K562 (cell line): ENCODE data around the gene CCDC192. TPM values are rescaled to one million over a fixed set of nuclear protein-coding genes. Genes with fewer than 3 reads are reported as not detected.

ENCODE experiments used
- ATAC-seq: fragments of 200-7000 bp; cut with Tn5 transposase; 3 replicates; pipeline ENCODE4 v1.9.1; 2020; ENCODE audit warnings: moderate library complexity
- BruUV-seq: library from RNA; stranded (reverse); fragments of 400-500 nt; replicated peaks from 2 replicates; lab custom pipeline; 2021; lab: Mats Ljungman, UMichigan
- CTCF ChIA-PET: fragments of 300-600 bp; formaldehyde crosslinking; extraction: SDS; loops from one replicate; lab custom pipeline; 2021; ENCODE audit warnings: low intra/inter-chr PET ratio; lab: Yijun Ruan, JAX
- POLR2A ChIA-PET: fragments of 300-600, 350-650 bp; sonication (Branson Sonifier 250); formaldehyde crosslinking; extraction: SDS; loops from one replicate; lab custom pipeline; 2021; ENCODE audit warnings: antibody characterized with exemption, inconsistent platforms; lab: Yijun Ruan, JAX
- DNase-seq, 4 experiments: peaks; one replicate each; pipeline versions ENCODE4 v3.0.0 to v3.0.0-alpha.2; 2011 to 2018; ENCODE audit warnings: low spot score in 3 of 4, mixed read lengths in 3 of 4; ENCODE audit errors: extremely low read depth in 1 of 4
- FAIRE-seq: peaks from 2 replicates; lab custom pipeline; 2011; peaks lifted over from hg19 to GRCh38; lab: Jason Lieb, UNC
- H2AFZ ChIP-seq: 2 replicates; pipeline ENCODE4 v1.6.0; 2011; ENCODE audit warnings: low read depth, low read length, control low read depth, inconsistent platforms
- H3K27ac ChIP-seq: fragments of 200-600 bp; 3 replicates; pipeline ENCODE4 v1.8.0; 2011; ENCODE audit warnings: low read depth, mild to moderate bottlenecking, control low read depth, inconsistent platforms, low read length, moderate library complexity, mixed read lengths; ENCODE audit errors: extremely low read depth
- H3K27me3 ChIP-seq, 2 experiments: fragments of 300-600 bp in 1 of 2; 2 replicates in 1 of 2; 3 replicates in 1 of 2; pipeline versions ENCODE4 v1.6.0 to v1.8.0; 2011; ENCODE audit warnings: inconsistent platforms in 2 of 2, low read length in 2 of 2, mild to moderate bottlenecking in 1 of 2, mixed read lengths in 1 of 2, moderate library complexity in 1 of 2; ENCODE audit not compliant: control insufficient read depth in 2 of 2, insufficient read depth in 2 of 2
- H3K36me3 ChIP-seq: fragments of 300-600 bp; 3 replicates; pipeline ENCODE4 v1.8.0; 2011; ENCODE audit warnings: mild to moderate bottlenecking, low read length, inconsistent platforms; ENCODE audit not compliant: control insufficient read depth, insufficient read depth
- H3K4me1 ChIP-seq, 2 experiments: fragments of 200-600 bp in 1 of 2; replicated peaks in 1 of 2; 2 replicates in 1 of 2; 3 replicates in 1 of 2; pipeline versions ENCODE4 v1.5.1 to v1.8.0; 2011; ENCODE audit warnings: inconsistent platforms in 2 of 2, low read length in 2 of 2, mild to moderate bottlenecking in 1 of 2, mixed read lengths in 1 of 2, moderate library complexity in 1 of 2; ENCODE audit not compliant: control insufficient read depth in 2 of 2, insufficient read depth in 2 of 2
- H3K4me2 ChIP-seq: 2 replicates; pipeline ENCODE4 v1.6.1; 2011; ENCODE audit warnings: low read length, control low read depth, inconsistent platforms, mixed read lengths; ENCODE audit not compliant: insufficient read depth
- H3K4me3 ChIP-seq: fragments of 200-600 bp; sonication (generic), shearing (Covaris generic); 2 replicates; pipeline ENCODE4 v1.5.1; 2016; ENCODE audit warnings: control low read depth, inconsistent platforms
- H3K79me2 ChIP-seq: fragments of 200-600 bp; 3 replicates; pipeline ENCODE4 v1.8.0; 2011; ENCODE audit warnings: low read length, inconsistent platforms; ENCODE audit not compliant: control insufficient read depth, insufficient read depth
- H3K9ac ChIP-seq, 2 experiments: 2 replicates each; pipeline versions ENCODE4 v1.6.0 to v1.6.1; 2011; ENCODE audit warnings: low read depth in 2 of 2, low read length in 2 of 2, control low read depth in 1 of 2, inconsistent platforms in 1 of 2, mild to moderate bottlenecking in 1 of 2, mixed read lengths in 1 of 2; ENCODE audit not compliant: insufficient read depth in 1 of 2
- H3K9me1 ChIP-seq: one replicate; pipeline ENCODE4 v1.6.0; 2011; ENCODE audit warnings: inconsistent platforms, mild to moderate bottlenecking, low read length, moderate library complexity; ENCODE audit not compliant: control insufficient read depth, insufficient read depth
- H3K9me3 ChIP-seq: replicated peaks from 2 replicates; pipeline ENCODE4 v1.5.1; 2011; ENCODE audit warnings: low read depth, low read length, inconsistent platforms; ENCODE audit not compliant: control insufficient read depth, insufficient read depth
- H4K20me1 ChIP-seq: replicated peaks from 2 replicates; pipeline ENCODE4 v1.6.1; 2011; ENCODE audit warnings: low read length, inconsistent platforms, mixed read lengths; ENCODE audit not compliant: control insufficient read depth, insufficient read depth
- ATF4 ChIP-seq: fragments of 450-650 bp; formaldehyde crosslinking; IDR thresholded peaks from 2 replicates; pipeline ENCODE4 v1.4.0; 2022; ENCODE audit warnings: mild to moderate bottlenecking, moderate library complexity
- CEBPB ChIP-seq: fragments of 450-650 bp; IDR thresholded peaks from 2 replicates; pipeline ENCODE4 v1.6.1; 2016; ENCODE audit warnings: missing genetic modification characterization, missing compliant biosample characterization
- E2F8 ChIP-seq: fragments of 450-650 bp; IDR thresholded peaks from 2 replicates; pipeline ENCODE4 v1.7.1; 2018; ENCODE audit warnings: mild to moderate bottlenecking, low read depth; ENCODE audit not compliant: partially characterized antibody
- ETS1 ChIP-seq: conservative IDR thresholded peaks from 2 replicates; pipeline ENCODE4 v1.6.1; 2011; ENCODE audit warnings: low read depth, mild to moderate bottlenecking, low read length; ENCODE audit not compliant: control insufficient read depth
- MEIS2 ChIP-seq: fragments of 450-650 bp; IDR thresholded peaks from 2 replicates; pipeline ENCODE4 v1.6.1; 2014; ENCODE audit warnings: mild to moderate bottlenecking; ENCODE audit not compliant: partially characterized antibody
- MTA2 ChIP-seq: fragments of 450-650 bp; IDR thresholded peaks from 2 replicates; pipeline ENCODE4 v1.6.1; 2016; ENCODE audit warnings: low read depth
- NRF1 ChIP-seq, 2 experiments: fragments of 450-650 bp; IDR thresholded peaks in 1 of 2; conservative IDR thresholded peaks in 1 of 2; 2 replicates each; pipeline ENCODE4 v1.6.1; 2014; ENCODE audit warnings: mild to moderate bottlenecking in 2 of 2
- POLR2AphosphoS5 ChIP-seq: IDR thresholded peaks from 2 replicates; pipeline ENCODE4 v1.6.1; 2011; ENCODE audit warnings: mild to moderate bottlenecking, low read depth, low read length, moderate library complexity; ENCODE audit not compliant: control insufficient read depth, insufficient read depth
- RBM39 ChIP-seq: fragments of 200-400 bp; formaldehyde crosslinking; optimal IDR thresholded peaks from 2 replicates; pipeline ENCODE3; 2018; ENCODE audit warnings: low read depth, low read length
- SRF ChIP-seq, 2 experiments: fragments of 250-450, 450-650 bp in 1 of 2; sonication (Bioruptor Pico) in 1 of 2; sonication (generic) in 1 of 2; formaldehyde crosslinking; IDR thresholded peaks; 2 replicates each; pipeline versions ENCODE4 v1.5.0 to v1.5.1; 2020 to 2022; ENCODE audit warnings: mild to moderate bottlenecking in 1 of 2, missing genetic modification reagents in 1 of 2
- TFAP4 ChIP-seq: sonication (generic); formaldehyde crosslinking; IDR thresholded peaks from 2 replicates; pipeline ENCODE4 v1.8.0; 2022; ENCODE audit warnings: missing genetic modification reagents, mild to moderate bottlenecking, moderate library complexity, borderline replicate concordance
- ZNF398 ChIP-seq: fragments of 250-450 bp; sonication (Bioruptor Pico); IDR thresholded peaks from 2 replicates; pipeline ENCODE4 v1.8.0; 2021; ENCODE audit warnings: moderate library complexity, mild to moderate bottlenecking, inconsistent platforms
- ZNF766 ChIP-seq: fragments of 200-800 bp; sonication (Bioruptor generic); conservative IDR thresholded peaks from 2 replicates; pipeline ENCODE4 v1.6.1; 2016; ENCODE audit warnings: missing genetic modification characterization, missing compliant biosample characterization
- WGBS: fragments of 100-300 bp; shearing (Covaris generic); methylation state at CpG from one replicate; pipeline ENCODE4 v1.1.6; 2016; ENCODE audit warnings: low coverage, mixed read lengths; ENCODE audit not compliant: insufficient coverage; ENCODE audit errors: missing lambda C conversion rate; 5-methylcytosine and 5-hydroxymethylcytosine counted together
- in situ Hi-C: fragments of 300-500 bp; cut with MboI; formaldehyde crosslinking; loops from 4 replicates; pipeline ENCODE4 v1.15.0; 2018; ENCODE audit warnings: inconsistent platforms, mixed read lengths
- intact Hi-C: fragments of 100-400 bp; cut with micrococcal nuclease; formaldehyde crosslinking; loops from 2 replicates; pipeline ENCODE4 v1.14.2; 2022
- polyA plus RNA-seq, 8 experiments: library from polyadenylated mRNA; depleted of rRNA in 4 of 8; stranded (reverse) in 5 of 8; unstranded in 3 of 8; fragments of >200 nt; fragmentation: Nextera tagmentation in 2 of 8; fragmentation: Illumina TruSeq in 1 of 8; extraction: Ambion mirVana in 2 of 8; extraction: Trizol in 1 of 8; gene quantifications; 2 replicates each; pipeline versions ENCODE4 v1.2.1 to v1.2.3, GENCODE V29; 2011 to 2014; ENCODE audit warnings: inconsistent platforms in 1 of 8, missing spikeins in 1 of 8
- total RNA-seq, 7 experiments: library from RNA; depleted of rRNA in 6 of 7; stranded (reverse); fragments of >200 nt in 6 of 7; fragmentation: Illumina TruSeq in 2 of 7; extraction: Trizol in 2 of 7; gene quantifications; 2 replicates each; pipeline versions ENCODE4 v1.2.1 to v1.2.3, GENCODE V29; 2011 to 2021; ENCODE audit warnings: low replicate concordance in 1 of 7

Gene CCDC192
- total and polyA plus RNA-seq, 9 of the 15 experiments (the other 6 are each of a cell fraction or from before 2014, with no cell fraction given), result 0.21 to 0.66 (median 0.38) TPM; not detected in 2

GRCh38 chr5:127725673-127726072, 22.5 kb downstream of the CCDC192 start (continued):
- peak; percentile 59; the same call in 1 of the 2 replicates for TF ChIP-seq ATF4 (CRISPR knock-in tag)
- TF ChIP-seq NRF1 (conservative IDR thresholded peaks at IDR 0.05 in 1 of 2, IDR thresholded peaks at IDR 0.05 in 1 of 2), result no peak
- TF ChIP-seq CEBPB (tag), result peak; percentile 71

GRCh38 chr5:127732963-127733362, 29.8 kb downstream of the CCDC192 start:
- DNase-seq (no peak), ATAC-seq (no peak), FAIRE-seq (no peak)
- Histone ChIP-seq H3K27ac (no peak overlapping the region), H3K4me1 (no peaks in the 10 kb centered on the region), H3K9me1 (no peaks in the 10 kb centered on the region), H3K9me3 (no peaks in the 10 kb centered on the region), H3K79me2 (no peaks in the 10 kb centered on the region), H3K4me3 (no peak overlapping the region), H3K4me2 (no peak overlapping the region), H3K9ac (no peak overlapping the region), H3K36me3 (no peaks in the 10 kb centered on the region), H3K27me3 (no peaks in the 10 kb centered on the region), H4K20me1 (no peaks in the 10 kb centered on the region), H2AFZ (no peak overlapping the region)
- in situ Hi-C loops, result no loop called here
- ChIA-PET CTCF (no interaction called here), POLR2A (no interaction called here)
- BruUV-seq, result no TSS peak
- WGBS, result 0% methylated on average over 1 of the region's 1 CpG
- intact Hi-C loops, result no loop called here
- TF ChIP-seq RBM39, result no peak
- TF ChIP-seq MEIS2, result no peak
- TF ChIP-seq E2F8, result no peak
- no peak for TF ChIP-seq SRF (CRISPR knock-in tag; IDR thresholded peaks at IDR 0.05)
- TF ChIP-seq POLR2AphosphoS5, result no peak
- no peak for TF ChIP-seq ZNF766 (CRISPR knock-in tag)
- no peak for TF ChIP-seq TFAP4 (CRISPR knock-in tag)
- TF ChIP-seq ZNF398 (CRISPR knock-in tag), result no peak
- TF ChIP-seq MTA2, result no peak
- no peak for TF ChIP-seq ETS1
